ENCODE measurements around the gene MAP2. TPM values are rescaled to one million over a fixed set of nuclear protein-coding genes. Genes with fewer than 3 reads are reported as not detected.

The MAP2 gene
- total and polyA plus RNA-seq, 2 donors (not counting 1 experiment from before 2014, with no cell fraction given) = 51.0 to 60.1 TPM

DNA sequence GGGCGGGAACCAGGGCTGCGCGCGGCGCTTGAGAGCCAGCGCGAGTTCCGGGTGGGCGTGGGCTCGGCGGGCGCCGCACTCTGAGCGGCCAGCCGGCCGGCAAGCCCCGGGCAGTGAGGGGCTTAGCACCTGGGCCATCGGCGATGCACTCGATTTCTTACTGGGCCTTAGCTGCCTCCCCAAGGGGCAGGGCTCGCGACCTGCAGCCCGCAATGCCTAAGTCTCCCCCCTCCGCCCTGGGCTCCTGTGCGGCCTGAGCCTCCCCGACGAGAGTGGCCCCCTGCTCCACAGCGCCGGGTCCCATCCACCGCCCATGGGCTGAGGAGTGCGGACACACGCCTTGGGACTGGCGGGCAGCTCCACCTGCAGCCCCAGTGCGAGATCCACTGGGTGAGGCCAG lies 36.5 kb upstream of the MAP2 start:
- H3K36me3 ChIP-seq (ENCODE audit: control insufficient read depth, insufficient read depth, low read length) = no peaks in the 10 kb centered on the region
- no peak overlapping the region for H3K4me2 ChIP-seq (ENCODE audit: extremely low read depth, insufficient read depth, low read length)
- H2AFZ ChIP-seq (ENCODE audit: low read length) = no peak overlapping the region
- no peak overlapping the region for H3K27ac ChIP-seq (ENCODE audit: insufficient read depth, low read length)
- TF ChIP-seq EZH2 (IDR thresholded peaks at IDR 0.05; ENCODE audit: low read length, missing control alignments) = no peak
- TF ChIP-seq, protein P1, sequence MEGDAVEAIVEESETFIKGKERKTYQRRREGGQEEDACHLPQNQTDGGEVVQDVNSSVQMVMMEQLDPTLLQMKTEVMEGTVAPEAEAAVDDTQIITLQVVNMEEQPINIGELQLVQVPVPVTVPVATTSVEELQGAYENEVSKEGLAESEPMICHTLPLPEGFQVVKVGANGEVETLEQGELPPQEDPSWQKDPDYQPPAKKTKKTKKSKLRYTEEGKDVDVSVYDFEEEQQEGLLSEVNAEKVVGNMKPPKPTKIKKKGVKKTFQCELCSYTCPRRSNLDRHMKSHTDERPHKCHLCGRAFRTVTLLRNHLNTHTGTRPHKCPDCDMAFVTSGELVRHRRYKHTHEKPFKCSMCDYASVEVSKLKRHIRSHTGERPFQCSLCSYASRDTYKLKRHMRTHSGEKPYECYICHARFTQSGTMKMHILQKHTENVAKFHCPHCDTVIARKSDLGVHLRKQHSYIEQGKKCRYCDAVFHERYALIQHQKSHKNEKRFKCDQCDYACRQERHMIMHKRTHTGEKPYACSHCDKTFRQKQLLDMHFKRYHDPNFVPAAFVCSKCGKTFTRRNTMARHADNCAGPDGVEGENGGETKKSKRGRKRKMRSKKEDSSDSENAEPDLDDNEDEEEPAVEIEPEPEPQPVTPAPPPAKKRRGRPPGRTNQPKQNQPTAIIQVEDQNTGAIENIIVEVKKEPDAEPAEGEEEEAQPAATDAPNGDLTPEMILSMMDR (conservative IDR thresholded peaks at IDR 0.05 in 1 of 2, IDR thresholded peaks at IDR 0.05 in 1 of 2; ENCODE audit: low read depth in 1 of 2, low read length in 2 of 2) = no peak
- H3K79me2 ChIP-seq (ENCODE audit: control insufficient read depth, insufficient read depth, low read length) = no peaks in the 10 kb centered on the region
- no peaks in the 10 kb centered on the region for H3K9me3 ChIP-seq (ENCODE audit: control insufficient read depth, insufficient read depth, low read depth, low read length)
- no peaks in the 10 kb centered on the region for H3K27me3 ChIP-seq (ENCODE audit: control insufficient read depth, insufficient read depth, low read length)
- peaks cover 10% of the 10 kb centered on the region for H3K4me1 ChIP-seq (ENCODE audit: control insufficient read depth, extremely low read depth, insufficient read depth, low read length)
- no peaks in the 10 kb centered on the region for H4K20me1 ChIP-seq (ENCODE audit: control insufficient read depth, extremely low read depth, insufficient read depth, low read length)
- H3K4me3 ChIP-seq (replicated peaks in 1 of 4; ENCODE audit: control extremely low read depth in 1 of 4, insufficient read depth in 1 of 4, low read depth in 3 of 4, low read length in 4 of 4) = no peak overlapping the region
- H3K9ac ChIP-seq (ENCODE audit: insufficient read depth, low read length) = no peak overlapping the region
- no peak for DNase-seq (ENCODE audit: low read depth in 2 of 2)

GRCh38 chr2:209388446-209389037 lies 35.3 kb upstream of the MAP2 start:
- Histone ChIP-seq H4K20me1 (ENCODE audit: control insufficient read depth, extremely low read depth, insufficient read depth, low read length) (no peaks in the 10 kb centered on the region), H3K27me3 (ENCODE audit: control insufficient read depth, insufficient read depth, low read length) (no peaks in the 10 kb centered on the region), H3K27ac (ENCODE audit: insufficient read depth, low read length) (no peak overlapping the region), H3K9me3 (ENCODE audit: control insufficient read depth, insufficient read depth, low read depth, low read length) (no peaks in the 10 kb centered on the region), H3K4me1 (ENCODE audit: control insufficient read depth, extremely low read depth, insufficient read depth, low read length) (peaks cover 8% of the 10 kb centered on the region), H3K36me3 (ENCODE audit: control insufficient read depth, insufficient read depth, low read length) (no peaks in the 10 kb centered on the region), H3K9ac (ENCODE audit: insufficient read depth, low read length) (no peak overlapping the region), H2AFZ (ENCODE audit: low read length) (no peak overlapping the region), H3K4me3 (replicated peaks in 1 of 4; ENCODE audit: control extremely low read depth in 1 of 4, insufficient read depth in 1 of 4, low read depth in 3 of 4, low read length in 4 of 4) (no peak overlapping the region), H3K4me2 (ENCODE audit: extremely low read depth, insufficient read depth, low read length) (no peak overlapping the region), H3K79me2 (ENCODE audit: control insufficient read depth, insufficient read depth, low read length) (no peaks in the 10 kb centered on the region)
- peak in 1 of 2 donors; percentile 26 for DNase-seq (ENCODE audit: low read depth in 2 of 2)
- TF ChIP-seq EZH2 (IDR thresholded peaks at IDR 0.05; ENCODE audit: low read length, missing control alignments) = no peak
- TF ChIP-seq, protein P1 (conservative IDR thresholded peaks at IDR 0.05 in 1 of 2, IDR thresholded peaks at IDR 0.05 in 1 of 2; ENCODE audit: low read depth in 1 of 2, low read length in 2 of 2) = no peak

- Histone ChIP-seq H3K79me2 (ENCODE audit: control insufficient read depth, insufficient read depth, low read length) (no peaks in the 10 kb centered on the region), H3K27me3 (ENCODE audit: control insufficient read depth, insufficient read depth, low read length) (no peaks in the 10 kb centered on the region), H2AFZ (ENCODE audit: low read length) (no peak overlapping the region), H4K20me1 (ENCODE audit: control insufficient read depth, extremely low read depth, insufficient read depth, low read length) (no peaks in the 10 kb centered on the region), H3K36me3 (ENCODE audit: control insufficient read depth, insufficient read depth, low read length) (no peaks in the 10 kb centered on the region), H3K27ac (ENCODE audit: insufficient read depth, low read length) (no peak overlapping the region), H3K4me1 (ENCODE audit: control insufficient read depth, extremely low read depth, insufficient read depth, low read length) (peaks cover 5% of the 10 kb centered on the region), H3K9ac (ENCODE audit: insufficient read depth, low read length) (no peak overlapping the region), H3K4me2 (ENCODE audit: extremely low read depth, insufficient read depth, low read length) (no peak overlapping the region), H3K4me3 (replicated peaks in 1 of 4; ENCODE audit: control extremely low read depth in 1 of 4, insufficient read depth in 1 of 4, low read depth in 3 of 4, low read length in 4 of 4) (no peak overlapping the region), H3K9me3 (ENCODE audit: control insufficient read depth, insufficient read depth, low read depth, low read length) (no peaks in the 10 kb centered on the region)
- TF ChIP-seq, protein P1 (conservative IDR thresholded peaks at IDR 0.05 in 1 of 2, IDR thresholded peaks at IDR 0.05 in 1 of 2; ENCODE audit: low read depth in 1 of 2, low read length in 2 of 2) = no peak
- no peak for DNase-seq (ENCODE audit: low read depth in 2 of 2)
These were observed 34.7 kb upstream of the MAP2 start for GRCh38 chr2:209389171-209389618.
